Activated CD4-positive, alpha-beta T cell treated with anti-CD3 and anti-CD28 coated beads, Interleukin-2, Interleukin-4, amounts not matched to agents 100 ng/mL and 50 ng/mL, durations not matched to agents 16 hours and 8 hours (primary cell): Measurements from ENCODE around the gene ADTRP.

Experiments
- DNase-seq: peaks from one replicate; pipeline ENCODE4 v3.0.0-alpha.2; 2020; ENCODE audit warnings: low spot score

Gene ADTRP

GRCh38 chr6:11778648-11779328 is at the start of gene ADTRP:
TSS of gene ADTRP (minus strand) at chr6:11778803. CDS start at chr6:11778759, 44 bp downstream.
- no peak for DNase-seq

- DNase-seq: no peak
Observed at GRCh38 chr6:11826779-11827178, 48.2 kb upstream of the ADTRP start.

GRCh38 chr6:11824986-11825385 is 46.4 kb upstream of the ADTRP start:
- DNase-seq: peak; percentile 31

GRCh38 chr6:11822346-11822745 is 43.7 kb upstream of the ADTRP start:
- DNase-seq: no peak

GRCh38 chr6:11821781-11822180 is 43.2 kb upstream of the ADTRP start:
- no peak for DNase-seq

- no peak for DNase-seq
Observed at GRCh38 chr6:11820821-11821220, 42.2 kb upstream of the ADTRP start.

- no peak for DNase-seq
Observed at GRCh38 chr6:11819486-11819885, 40.9 kb upstream of the ADTRP start.

- DNase-seq: no peak
Observed at GRCh38 chr6:11815231-11815630, 36.6 kb upstream of the ADTRP start.

GRCh38 chr6:11814819-11815218 is 36.2 kb upstream of the ADTRP start:
- no peak for DNase-seq

- no peak for DNase-seq
Observed at GRCh38 chr6:11814106-11814505, 35.5 kb upstream of the ADTRP start.

GRCh38 chr6:11813606-11814005 is 35.0 kb upstream of the ADTRP start:
- no peak for DNase-seq

GRCh38 chr6:11812951-11813350 is 34.3 kb upstream of the ADTRP start:
- no peak for DNase-seq

- DNase-seq: no peak
Observed at GRCh38 chr6:11812439-11812838, 33.8 kb upstream of the ADTRP start.

GRCh38 chr6:11811644-11812264 is 33.2 kb upstream of the ADTRP start:
- DNase-seq: no peak

GRCh38 chr6:11810854-11811643 is 32.4 kb upstream of the ADTRP start:
- no peak for DNase-seq

- no peak for DNase-seq
Observed at GRCh38 chr6:11810039-11810541, 31.5 kb upstream of the ADTRP start.

- DNase-seq: no peak
Observed at GRCh38 chr6:11808054-11808453, 29.5 kb upstream of the ADTRP start.

GRCh38 chr6:11806561-11807317 is 28.1 kb upstream of the ADTRP start:
- peak; percentile 7 for DNase-seq

- DNase-seq: no peak
Observed at GRCh38 chr6:11805259-11806053, 26.9 kb upstream of the ADTRP start.

- no peak for DNase-seq
Observed at GRCh38 chr6:11804701-11805100, 26.1 kb upstream of the ADTRP start.

GRCh38 chr6:11804135-11804534 is 25.5 kb upstream of the ADTRP start:
- DNase-seq: no peak
